HepG2 (cell line): Measurements from ENCODE around the gene OTOP3. TPM values are rescaled to one million over a fixed set of nuclear protein-coding genes. Genes with fewer than 3 reads are reported as not detected.
A peak's percentile ranks its signal among the peaks of the same experiment; 100 is the strongest.

ENCODE experiments used
- AHR ChIP-seq: IDR thresholded peaks from 2 replicates; pipeline ENCODE4 v1.6.1; 2018; ENCODE audit warnings: missing genetic modification reagents, missing compliant biosample characterization
- CREBL2 ChIP-seq: sonication (generic); formaldehyde crosslinking; IDR thresholded peaks from 2 replicates; pipeline ENCODE4 v1.8.1; 2023; ENCODE audit warnings: missing genetic modification reagents, mild to moderate bottlenecking, borderline replicate concordance
- ELF3 ChIP-seq: IDR thresholded peaks from 2 replicates; pipeline ENCODE4 v1.6.1; 2016; ENCODE audit warnings: missing genetic modification reagents, missing compliant biosample characterization
- EZH2 ChIP-seq: conservative IDR thresholded peaks from 2 replicates; pipeline ENCODE4 v1.6.1; 2012; ENCODE audit warnings: mild to moderate bottlenecking, low read depth, low read length, moderate library complexity
- FOXO4 ChIP-seq: sonication (generic); formaldehyde crosslinking; conservative IDR thresholded peaks from 2 replicates; pipeline ENCODE4 v1.8.1; 2023; ENCODE audit warnings: missing genetic modification reagents
- HOXD1 ChIP-seq: sonication (generic); formaldehyde crosslinking; IDR thresholded peaks from 2 replicates; pipeline ENCODE4 v1.5.0; 2020; ENCODE audit warnings: missing genetic modification reagents
- RBM22 ChIP-seq: fragments of 200-400 bp; formaldehyde crosslinking; optimal IDR thresholded peaks from 2 replicates; pipeline ENCODE3; 2017; ENCODE audit warnings: mild to moderate bottlenecking, low read length, moderate library complexity
- ZBTB7A ChIP-seq: sonication (generic); formaldehyde crosslinking; IDR thresholded peaks from 2 replicates; pipeline ENCODE4 v1.8.0; 2022; ENCODE audit warnings: mild to moderate bottlenecking, missing genetic modification reagents
- ZBTB7B ChIP-seq: sonication (generic); formaldehyde crosslinking; IDR thresholded peaks from 2 replicates; pipeline ENCODE4 v1.4.0; 2020; ENCODE audit warnings: missing genetic modification reagents
- ZFP36L2 ChIP-seq: sonication (generic); formaldehyde crosslinking; IDR thresholded peaks from 2 replicates; pipeline ENCODE4 v1.4.0; 2020; ENCODE audit warnings: missing genetic modification reagents
- ZFP91 ChIP-seq: sonication (generic); formaldehyde crosslinking; IDR thresholded peaks from 2 replicates; pipeline ENCODE4 v1.9.0; 2022; ENCODE audit warnings: missing genetic modification reagents, mild to moderate bottlenecking, borderline replicate concordance
- ZNF30 ChIP-seq: sonication (generic); formaldehyde crosslinking; IDR thresholded peaks from 2 replicates; pipeline ENCODE4 v1.5.0; 2020; ENCODE audit warnings: mild to moderate bottlenecking, missing genetic modification reagents
- ZNF710 ChIP-seq: sonication (generic); formaldehyde crosslinking; IDR thresholded peaks from 2 replicates; pipeline ENCODE4 v1.5.0; 2020; ENCODE audit warnings: mild to moderate bottlenecking, missing genetic modification reagents, borderline replicate concordance
- ZNF891 ChIP-seq: sonication (generic); formaldehyde crosslinking; IDR thresholded peaks from 2 replicates; pipeline ENCODE4 v1.5.0; 2020; ENCODE audit warnings: mild to moderate bottlenecking, missing genetic modification reagents
- ZUFSP ChIP-seq: sonication (generic); formaldehyde crosslinking; IDR thresholded peaks from 2 replicates; pipeline ENCODE4 v1.9.0; 2021; ENCODE audit warnings: missing genetic modification reagents, mild to moderate bottlenecking, borderline replicate concordance
- polyA plus RNA-seq, 8 experiments: library from polyadenylated mRNA; depleted of rRNA in 3 of 8; stranded (reverse) in 7 of 8; unstranded in 1 of 8; fragments of >200 nt; fragmentation: Illumina TruSeq in 4 of 8; extraction: Trizol in 4 of 8; gene quantifications; 2 replicates each; pipeline versions ENCODE4 v1.2.1 to v1.2.3, GENCODE V29; 2011 to 2016; ENCODE audit warnings: low read depth in 4 of 8, missing spikeins in 1 of 8, mixed read lengths in 1 of 8; ENCODE audit not compliant: insufficient read depth in 1 of 8
- total RNA-seq, 5 experiments: library from RNA; depleted of rRNA; stranded (reverse); fragments of >200 nt; fragmentation: Illumina TruSeq; extraction: Trizol; gene quantifications; 2 replicates each; pipeline ENCODE4 v1.2.3, GENCODE V29; 2016; ENCODE audit warnings: low read depth in 1 of 5

Gene OTOP3
- total and polyA plus RNA-seq, 2 of the 13 experiments (the other 11 are each of a cell fraction or from before 2014, with no cell fraction given): not detected

GRCh38 chr17:74972107-74972972, 36.6 kb downstream of the OTOP3 start, which contains the start of gene HID1 (continued):
- TF ChIP-seq EZH2: no peak
- peak; percentile 27; the same call in 1 of the 2 replicates for TF ChIP-seq ZNF710 (CRISPR knock-in tag)
- no peak for TF ChIP-seq CREBL2 (CRISPR knock-in tag)
- no peak for TF ChIP-seq AHR (CRISPR knock-in tag)
- TF ChIP-seq ZBTB7A (CRISPR knock-in tag): peak; percentile 66; the same call in 1 of the 2 replicates
- peak; percentile 79 for TF ChIP-seq ZBTB7B (CRISPR knock-in tag)
- TF ChIP-seq RBM22: no peak
- TF ChIP-seq ZNF891 (CRISPR knock-in tag): peak; percentile 67; the same call in 1 of the 2 replicates
- 0 out of 2 replicates have a peak, but pooled peaks have one; percentile 88 for TF ChIP-seq FOXO4
- TF ChIP-seq ELF3: 0 out of 2 replicates have a peak, but pooled peaks have one; percentile 34
- no peak for TF ChIP-seq ZFP36L2 (CRISPR knock-in tag)
- peak; percentile 64; the same call in 1 of the 2 replicates for TF ChIP-seq ZFP91 (CRISPR knock-in tag)
- no peak for TF ChIP-seq ZUFSP (CRISPR knock-in tag)
- TF ChIP-seq ZNF30 (CRISPR knock-in tag): no peak
- 0 out of 2 replicates have a peak, but pooled peaks have one; percentile 43 for TF ChIP-seq HOXD1 (CRISPR knock-in tag)
